Stimulated activated CD8-positive, alpha-beta memory T cell treated with anti-CD3 and anti-CD28 coated beads, Interleukin-7, amount 100 ng/mL, for 48 hours (primary cell): ENCODE data around the gene LTBR.

ENCODE experiments used
- DNase-seq, 2 donors: peaks; one replicate each; pipeline ENCODE4 v3.0.0-alpha.2; 2020; ENCODE audit warnings: low read depth in 1 of 2; ENCODE audit errors: extremely low read depth in 1 of 2

LTBR gene

GRCh38 chr12:6346235-6346832 is 37.6 kb upstream of the LTBR start:
- DNase-seq, result no peak

- no peak for DNase-seq
Measured at GRCh38 chr12:6346942-6347341, 37.0 kb upstream of the LTBR start.

GRCh38 chr12:6347367-6348338 is 36.3 kb upstream of the LTBR start:
- DNase-seq, result no peak

- no peak for DNase-seq
Measured at GRCh38 chr12:6351622-6352021, 32.3 kb upstream of the LTBR start.

GRCh38 chr12:6352193-6353173 is 31.5 kb upstream of the LTBR start:
- DNase-seq, result no peak

- DNase-seq, result no peak
Measured at GRCh38 chr12:6354495-6355393, 29.2 kb upstream of the LTBR start.

GRCh38 chr12:6355491-6356373 is 28.2 kb upstream of the LTBR start:
- DNase-seq, result no peak

GRCh38 chr12:6356374-6356820 is 27.6 kb upstream of the LTBR start:
- DNase-seq, result no peak

- DNase-seq, result no peak
Measured at GRCh38 chr12:6358881-6359280, 25.1 kb upstream of the LTBR start.

GRCh38 chr12:6360080-6360571 is 23.8 kb upstream of the LTBR start:
- DNase-seq, result no peak

GRCh38 chr12:6360578-6361490 is 23.1 kb upstream of the LTBR start:
- no peak for DNase-seq

GRCh38 chr12:6361834-6362233 is 22.1 kb upstream of the LTBR start:
- DNase-seq, result no peak

GRCh38 chr12:6362403-6362802 is 21.6 kb upstream of the LTBR start:
- DNase-seq, result no peak

- DNase-seq, result no peak
Measured at GRCh38 chr12:6363010-6363329, 21.0 kb upstream of the LTBR start.

GRCh38 chr12:6363330-6364043 is 20.5 kb upstream of the LTBR start:
- DNase-seq, result peak in 1 of 2 donors; percentile 53

- no peak for DNase-seq
Measured at GRCh38 chr12:6364044-6364374, 20.0 kb upstream of the LTBR start.
